ENCODE data around the gene TCEAL5.
"Not testable (repeated sequence)": the region's sequence is repeated elsewhere in the genome, so short reads cannot be mapped to it uniquely, and the experiment has no call there.

Gene TCEAL5

DNA sequence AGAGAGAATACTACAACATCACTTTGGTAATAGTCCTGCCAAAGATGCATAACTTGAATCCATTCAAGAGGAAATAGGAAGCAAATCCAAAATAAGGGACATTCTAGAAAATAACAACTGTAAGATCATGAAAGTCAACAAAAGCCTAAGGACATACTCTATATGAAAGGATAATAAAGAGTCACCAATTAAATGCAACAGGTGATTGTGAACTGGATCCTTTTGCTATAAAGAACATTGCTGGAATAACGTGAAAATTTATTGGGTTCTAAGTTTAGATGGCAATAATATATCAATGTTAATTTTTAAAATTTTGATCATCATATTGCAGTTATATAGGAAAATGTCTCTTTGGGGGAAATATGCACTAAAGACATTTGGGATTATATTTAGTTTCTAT is 41.7 kb downstream of the TCEAL5 start:
- DNase-seq (ENCODE audit: low read depth, low spot score), result no peak

- DNase-seq (ENCODE audit: low read depth, low spot score), result no peak
These were observed 43.3 kb downstream of the TCEAL5 start for GRCh38 chrX:103233263-103233662.

- DNase-seq (ENCODE audit: low read depth, low spot score), result not testable (repeated sequence)
These were observed 50.6 kb downstream of the TCEAL5 start for GRCh38 chrX:103225918-103226317.
